HG03139 (cell line): ENCODE measurements around the gene PLTP.
"Not testable (repeated sequence)": the region's sequence is repeated elsewhere in the genome, so short reads cannot be mapped to it uniquely, and the experiment has no call there.

Experiments
- ATAC-seq: cut with Tn5 transposase; IDR thresholded peaks from one replicate; pipeline ENCODE4 v1.9.1; 2021; ENCODE audit not compliant: unreplicated experiment

The PLTP gene

GRCh38 chr20:45911486-45912343 is at the start of gene PLTP:
TSS of gene PLTP (minus strand) at chr20:45912155. CDS start at chr20:45911452, 703 bp downstream.
- ATAC-seq: no peak

GRCh38 chr20:45959956-45960630 is 48.1 kb upstream of the PLTP start:
- ATAC-seq: no peak

GRCh38 chr20:45959126-45959525 is 47.2 kb upstream of the PLTP start:
- ATAC-seq: no peak

GRCh38 chr20:45958593-45958992 is 46.6 kb upstream of the PLTP start:
- no peak for ATAC-seq

GRCh38 chr20:45957021-45957941 is 45.3 kb upstream of the PLTP start:
- ATAC-seq: no peak

- ATAC-seq: not testable (repeated sequence)
Observed at GRCh38 chr20:45956326-45956725, 44.4 kb upstream of the PLTP start.

GRCh38 chr20:45953672-45954071 is 41.7 kb upstream of the PLTP start:
- ATAC-seq: no peak

GRCh38 chr20:45952861-45953260 is 40.9 kb upstream of the PLTP start:
- no peak for ATAC-seq

- no peak for ATAC-seq
Observed at GRCh38 chr20:45951925-45952834, 40.2 kb upstream of the PLTP start.

GRCh38 chr20:45950330-45950646 is 38.3 kb upstream of the PLTP start:
- ATAC-seq: no peak

GRCh38 chr20:45949542-45950329 is 37.8 kb upstream of the PLTP start:
- no peak for ATAC-seq

- ATAC-seq: no peak
Observed at GRCh38 chr20:45948742-45949541, 37.0 kb upstream of the PLTP start.

GRCh38 chr20:45948261-45948733 is 36.3 kb upstream of the PLTP start:
- no peak for ATAC-seq

- ATAC-seq: no peak
Observed at GRCh38 chr20:45947110-45947866, 35.3 kb upstream of the PLTP start.

GRCh38 chr20:45946149-45946970 is 34.4 kb upstream of the PLTP start:
- no peak for ATAC-seq

- no peak for ATAC-seq
Observed at GRCh38 chr20:45945678-45946148, 33.8 kb upstream of the PLTP start.
